ENCODE data around the gene NDUFAF5.

Gene NDUFAF5

DNA sequence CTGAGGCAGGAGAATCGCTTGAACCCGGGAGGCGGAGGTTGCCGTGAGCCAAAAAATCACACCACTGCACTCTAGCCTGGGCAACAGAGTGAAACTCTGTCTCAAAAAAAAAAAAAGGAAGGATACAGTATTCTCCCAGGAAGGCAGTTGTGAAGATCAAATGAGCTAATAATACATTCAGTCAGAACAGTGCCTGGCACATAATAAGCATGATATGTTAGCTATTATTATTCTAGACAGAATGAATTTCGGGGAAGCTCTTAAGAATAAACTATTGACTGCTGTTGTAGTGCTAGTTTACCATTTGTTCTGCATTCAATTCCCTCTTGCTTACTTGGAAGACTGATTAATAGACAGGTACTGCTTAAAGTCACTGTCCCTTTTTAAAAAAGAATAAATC, 40.6 kb downstream of the NDUFAF5 start:
- DNase-seq: no peak

GRCh38 chr20:13831476-13831875, 46.6 kb downstream of the NDUFAF5 start:
- DNase-seq: no peak

DNA sequence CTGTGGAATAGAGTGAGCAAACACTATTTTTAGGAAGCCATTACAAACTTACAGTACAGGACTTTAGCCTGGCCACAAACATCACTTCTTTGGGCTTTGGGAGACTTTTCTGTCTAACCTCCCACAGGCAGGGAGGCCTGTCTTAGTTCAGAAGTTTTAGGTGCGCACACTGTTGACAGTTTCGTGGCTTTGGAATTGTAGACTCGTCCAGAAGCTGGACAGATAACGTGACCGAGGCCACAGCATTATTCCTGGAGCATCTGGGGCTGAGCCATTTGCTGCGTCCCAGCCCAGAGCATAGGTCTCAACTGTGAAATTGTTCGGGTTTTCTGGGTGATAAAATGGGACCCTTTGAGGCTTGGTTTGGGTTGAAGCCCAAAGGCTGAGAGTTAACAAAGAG, 53.8 kb downstream of the NDUFAF5 start:
- DNase-seq: no peak

GRCh38 chr20:13839421-13840092, 54.7 kb downstream of the NDUFAF5 start:
- DNase-seq: no peak

- DNase-seq: no peak
Observed at GRCh38 chr20:13840093-13840465, 55.3 kb downstream of the NDUFAF5 start.

DNA sequence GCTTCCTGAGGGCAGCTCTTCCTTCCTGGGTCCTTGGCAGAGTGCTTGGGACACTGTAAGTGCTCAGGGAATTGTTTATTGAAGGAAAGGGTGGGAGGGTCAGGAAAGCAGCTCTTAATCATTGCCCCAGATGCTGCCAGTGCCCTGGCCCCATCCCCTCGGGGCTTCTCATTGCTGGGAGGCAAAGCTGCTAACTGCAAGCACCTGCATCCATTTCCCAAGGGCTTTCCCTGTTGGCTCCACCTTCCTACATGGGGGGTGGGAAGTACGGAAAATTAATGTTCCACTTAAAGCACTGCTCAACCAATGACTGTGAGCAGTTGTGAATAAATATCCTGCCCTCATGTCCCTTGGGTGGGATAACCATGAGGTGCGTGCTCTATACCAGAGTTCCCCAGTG, 56.4 kb downstream of the NDUFAF5 start:
- DNase-seq: no peak

- no peak for DNase-seq
Observed at GRCh38 chr20:13844296-13844695, 59.5 kb downstream of the NDUFAF5 start.

DNA sequence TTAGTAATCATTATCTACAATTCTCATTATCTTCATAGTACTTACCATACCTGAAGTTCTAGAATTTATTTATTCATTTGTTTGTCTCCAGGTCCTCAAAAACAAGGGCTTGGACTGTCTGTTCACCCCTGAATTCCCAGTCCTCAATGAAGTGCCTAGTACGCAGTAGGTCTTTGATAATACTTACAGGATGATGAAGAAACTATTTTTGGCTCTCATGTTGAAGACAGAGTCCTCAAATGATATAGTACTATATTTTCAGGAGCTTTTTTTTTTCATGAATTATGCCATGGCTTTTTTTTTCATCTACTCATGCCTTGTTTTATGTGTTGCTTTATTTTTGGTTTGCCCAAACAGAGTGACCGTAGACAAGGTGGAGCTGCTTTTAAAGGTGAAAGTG, 66.5 kb downstream of the NDUFAF5 start:
- no peak for DNase-seq

- no peak for DNase-seq
Observed at GRCh38 chr20:13852306-13852705, 67.5 kb downstream of the NDUFAF5 start.

DNA sequence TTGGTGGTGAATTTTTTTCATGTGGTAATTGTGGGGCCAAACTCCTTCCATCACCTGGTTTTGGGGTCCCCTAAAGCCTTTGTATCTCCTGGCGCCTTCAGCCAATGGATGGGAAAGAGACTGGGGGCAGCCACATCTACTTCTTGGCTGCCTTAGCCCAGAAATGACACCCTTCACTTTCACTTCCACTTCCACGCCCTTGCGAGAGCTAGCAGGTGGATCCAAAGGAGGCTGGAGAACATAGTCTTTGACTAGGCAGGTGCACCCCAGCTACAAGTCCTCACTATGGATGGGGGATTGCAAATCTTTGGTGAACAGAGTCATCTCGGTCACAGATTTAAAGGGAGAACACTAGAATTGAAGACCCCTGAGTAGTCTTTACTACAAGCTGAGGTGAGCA, 70.8 kb downstream of the NDUFAF5 start:
- DNase-seq: no peak

DNA sequence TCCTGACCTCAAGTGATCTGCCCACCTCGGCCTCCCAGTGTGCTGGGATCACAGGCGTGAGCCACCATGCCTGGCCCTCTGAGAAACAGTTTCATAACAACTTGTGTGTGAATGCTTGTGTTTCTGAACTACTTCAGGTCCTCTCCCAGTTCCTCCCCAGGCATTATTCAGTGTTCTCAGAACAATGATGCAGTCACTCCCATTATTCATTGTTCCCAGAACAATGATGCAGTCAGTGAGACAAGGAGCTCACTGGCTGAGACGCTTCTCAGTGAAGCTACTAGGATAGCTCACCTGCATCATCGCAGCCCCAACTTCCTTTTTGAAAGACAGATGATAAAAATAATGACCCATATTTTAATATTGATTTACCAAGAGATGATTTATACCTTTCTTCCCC, 71.5 kb downstream of the NDUFAF5 start:
- DNase-seq: no peak

DNA sequence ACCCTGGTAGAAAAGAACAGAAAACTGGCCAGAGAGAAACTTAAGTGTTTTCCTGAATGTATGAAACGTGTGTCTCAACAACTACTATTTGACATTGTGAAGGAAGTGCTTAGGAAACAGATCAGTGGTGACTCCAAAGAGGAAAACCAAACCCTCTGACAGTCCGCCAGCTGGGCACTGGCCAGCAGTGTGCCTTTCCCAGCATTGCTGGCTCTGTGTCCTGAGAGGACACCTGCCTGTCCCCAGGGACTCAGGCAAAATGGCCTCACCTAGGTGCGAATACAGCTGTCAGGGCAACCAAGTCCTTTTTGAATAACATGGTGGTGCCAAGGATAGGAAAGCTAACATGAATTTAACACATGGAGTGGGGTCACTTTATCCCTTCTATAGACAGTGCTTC, 72.5 kb downstream of the NDUFAF5 start:
- DNase-seq: no peak

DNA sequence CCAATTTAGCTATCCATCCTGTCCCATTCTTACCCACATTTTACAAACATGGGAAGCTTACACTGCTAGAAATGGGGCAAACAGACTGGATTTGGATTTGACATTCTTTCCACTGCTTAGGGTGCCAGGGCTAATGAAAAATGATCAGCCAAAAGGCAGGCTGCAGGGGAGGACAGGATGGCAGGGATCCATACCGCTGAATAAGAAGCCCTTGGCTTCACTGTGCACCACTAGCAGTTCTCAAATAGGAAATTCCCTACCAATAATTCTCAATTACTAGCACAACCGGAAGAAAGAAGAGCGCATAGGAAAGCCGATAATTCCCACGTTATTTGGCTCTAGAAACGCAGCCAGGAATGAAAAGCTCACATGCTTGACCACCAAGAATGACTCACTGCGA, 73.1 kb downstream of the NDUFAF5 start:
- no peak for DNase-seq

GRCh38 chr20:13858439-13858838, 73.6 kb downstream of the NDUFAF5 start:
- no peak for DNase-seq

- no peak for DNase-seq
Observed at GRCh38 chr20:13858871-13859270, 74.0 kb downstream of the NDUFAF5 start.

DNA sequence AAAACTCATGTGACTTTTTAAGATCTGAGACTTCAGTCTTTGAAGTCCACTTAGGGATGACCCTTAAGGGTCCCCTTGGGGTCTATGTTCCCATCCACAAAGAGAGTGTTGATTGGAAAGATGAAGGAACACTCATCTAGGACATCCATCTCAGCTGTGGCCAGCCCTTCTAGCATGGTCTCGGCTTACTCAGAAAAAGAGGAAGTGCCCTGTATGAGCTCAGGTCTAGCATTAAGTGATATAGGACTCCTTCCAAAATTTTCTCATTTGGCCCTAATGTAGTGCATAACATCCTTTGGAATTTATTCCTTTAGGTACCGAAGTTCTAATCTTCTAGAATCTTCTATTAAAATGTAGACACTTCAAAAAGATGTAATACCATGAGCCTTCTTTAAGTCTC, 77.4 kb downstream of the NDUFAF5 start:
- no peak for DNase-seq

GRCh38 chr20:13863244-13863643, 78.4 kb downstream of the NDUFAF5 start:
- DNase-seq: no peak

DNA sequence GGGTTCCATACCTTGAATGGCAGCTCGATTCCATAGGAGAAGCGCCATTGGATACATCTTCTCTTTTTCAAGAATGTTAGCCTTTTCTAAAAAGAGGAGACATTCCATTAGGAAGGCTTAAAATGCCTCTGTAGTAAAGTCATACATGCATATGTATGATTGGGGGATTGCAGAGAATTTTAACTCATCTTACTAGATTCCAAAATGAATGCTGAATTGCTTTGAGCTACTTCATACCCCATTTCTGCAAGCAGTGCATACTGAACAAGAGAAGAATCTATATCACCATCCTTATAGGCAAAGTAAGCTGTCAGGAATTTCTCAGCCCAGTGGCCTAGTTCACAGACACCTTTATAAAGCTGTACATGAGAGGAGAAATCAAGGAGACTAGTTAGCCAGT, 80.3 kb downstream of the NDUFAF5 start:
- no peak for DNase-seq

- DNase-seq: no peak
Observed at GRCh38 chr20:13865791-13866351, 81.0 kb downstream of the NDUFAF5 start.

DNA sequence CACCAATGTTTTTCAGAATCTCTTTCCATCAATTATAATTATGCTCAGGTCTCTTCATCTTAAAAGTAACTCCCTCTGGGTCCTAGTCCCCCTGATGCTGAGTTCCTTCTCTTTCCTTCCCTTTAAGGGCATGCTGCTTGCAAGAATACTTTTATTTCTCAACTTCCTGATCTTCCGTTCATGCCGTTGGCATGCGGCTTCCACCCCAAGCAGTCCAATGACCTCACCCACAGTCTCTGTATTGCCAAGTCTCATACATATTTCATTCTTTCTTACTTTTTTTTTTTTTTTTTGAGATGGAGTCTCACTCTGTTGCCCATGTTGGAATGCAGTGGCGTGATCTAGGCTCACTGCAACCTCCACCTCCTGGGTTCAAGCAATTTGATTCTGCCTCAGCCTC, 83.5 kb downstream of the NDUFAF5 start:
- no peak for DNase-seq

GRCh38 chr20:13870170-13870748, 85.4 kb downstream of the NDUFAF5 start:
- no peak for DNase-seq
